GM19193 (cell line): ENCODE results near the gene CALHM5.
A peak's percentile ranks its signal among the peaks of the same experiment; 100 is the strongest.

ENCODE experiments used
- POLR2A ChIP-seq: IDR thresholded peaks from 4 replicates; pipeline ENCODE4 v1.6.1; 2011; ENCODE audit not compliant: insufficient read depth, insufficient read length; ENCODE audit errors: extremely low read depth

CALHM5 gene, protein sequence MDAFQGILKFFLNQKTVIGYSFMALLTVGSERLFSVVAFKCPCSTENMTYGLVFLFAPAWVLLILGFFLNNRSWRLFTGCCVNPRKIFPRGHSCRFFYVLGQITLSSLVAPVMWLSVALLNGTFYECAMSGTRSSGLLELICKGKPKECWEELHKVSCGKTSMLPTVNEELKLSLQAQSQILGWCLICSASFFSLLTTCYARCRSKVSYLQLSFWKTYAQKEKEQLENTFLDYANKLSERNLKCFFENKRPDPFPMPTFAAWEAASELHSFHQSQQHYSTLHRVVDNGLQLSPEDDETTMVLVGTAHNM

DNA sequence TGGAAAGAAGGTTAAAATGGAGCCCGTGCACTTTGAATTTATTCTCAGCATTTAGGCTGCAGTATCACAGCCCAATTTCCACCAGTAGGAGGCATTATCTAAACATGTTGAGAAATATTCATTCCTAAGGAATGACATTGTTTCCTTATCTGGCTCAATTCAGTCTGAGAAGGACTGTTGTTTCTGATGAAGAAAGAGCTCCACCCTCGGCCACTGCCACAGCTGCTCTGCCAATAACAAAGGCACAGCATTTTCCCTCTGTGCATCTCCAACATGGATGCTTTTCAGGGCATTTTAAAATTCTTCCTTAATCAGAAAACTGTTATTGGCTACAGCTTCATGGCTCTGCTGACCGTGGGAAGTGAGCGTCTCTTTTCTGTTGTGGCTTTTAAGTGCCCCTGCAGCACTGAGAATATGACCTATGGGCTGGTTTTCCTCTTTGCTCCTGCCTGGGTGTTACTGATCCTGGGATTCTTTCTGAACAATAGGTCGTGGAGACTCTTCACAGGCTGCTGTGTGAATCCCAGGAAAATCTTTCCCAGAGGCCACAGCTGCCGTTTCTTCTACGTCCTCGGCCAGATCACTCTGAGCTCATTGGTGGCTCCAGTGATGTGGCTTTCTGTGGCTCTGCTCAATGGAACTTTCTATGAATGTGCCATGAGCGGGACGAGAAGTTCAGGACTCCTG, at the start of gene CALHM5:
TSS of gene CALHM5 (plus strand) at position 216 of the 687 bp plus-strand sequence. CDS start at position 274, 58 bp downstream.
- no peak for TF ChIP-seq POLR2A

DNA sequence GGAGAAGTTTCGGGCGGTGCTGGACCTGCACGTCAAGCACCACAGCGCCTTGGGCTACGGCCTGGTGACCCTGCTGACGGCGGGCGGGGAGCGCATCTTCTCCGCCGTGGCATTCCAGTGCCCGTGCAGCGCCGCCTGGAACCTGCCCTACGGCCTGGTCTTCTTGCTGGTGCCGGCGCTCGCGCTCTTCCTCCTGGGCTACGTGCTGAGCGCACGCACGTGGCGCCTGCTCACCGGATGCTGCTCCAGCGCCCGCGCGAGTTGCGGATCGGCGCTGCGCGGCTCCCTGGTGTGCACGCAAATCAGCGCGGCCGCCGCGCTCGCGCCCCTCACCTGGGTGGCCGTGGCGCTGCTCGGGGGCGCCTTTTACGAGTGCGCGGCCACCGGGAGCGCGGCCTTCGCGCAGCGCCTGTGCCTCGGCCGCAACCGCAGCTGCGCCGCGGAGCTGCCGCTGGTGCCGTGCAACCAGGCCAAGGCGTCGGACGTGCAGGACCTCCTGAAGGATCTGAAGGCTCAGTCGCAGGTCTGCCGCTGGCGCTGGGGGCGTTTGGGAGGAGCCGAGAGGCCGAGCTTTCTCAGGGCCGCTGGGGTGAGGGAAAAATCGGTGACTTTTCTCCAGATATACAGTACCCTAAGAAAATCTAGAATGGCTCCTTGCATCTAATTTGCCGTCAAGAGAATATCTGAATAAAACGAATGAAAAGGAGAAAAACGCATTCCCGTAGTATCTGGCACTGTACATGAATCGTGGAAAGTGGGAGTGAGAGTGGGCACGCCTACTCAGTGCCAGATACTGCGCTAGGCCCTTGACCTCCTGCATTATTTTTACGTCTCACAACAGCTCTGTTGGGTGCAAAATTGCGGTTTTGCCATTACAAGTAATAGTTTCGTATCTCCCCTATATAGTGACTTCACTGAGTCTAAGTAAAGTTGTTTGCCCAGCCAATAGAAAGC, 49.2 kb upstream of the CALHM5 start:
- peak; percentile 54 for TF ChIP-seq POLR2A

DNA sequence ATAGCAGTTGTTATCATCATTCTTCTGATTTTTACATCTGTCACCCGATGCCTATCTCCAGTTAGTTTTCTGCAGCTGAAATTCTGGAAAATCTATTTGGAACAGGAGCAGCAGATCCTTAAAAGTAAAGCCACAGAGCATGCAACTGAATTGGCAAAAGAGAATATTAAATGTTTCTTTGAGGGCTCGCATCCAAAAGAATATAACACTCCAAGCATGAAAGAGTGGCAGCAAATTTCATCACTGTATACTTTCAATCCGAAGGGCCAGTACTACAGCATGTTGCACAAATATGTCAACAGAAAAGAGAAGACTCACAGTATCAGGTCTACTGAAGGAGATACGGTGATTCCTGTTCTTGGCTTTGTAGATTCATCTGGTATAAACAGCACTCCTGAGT, 48.1 kb upstream of the CALHM5 start:
- TF ChIP-seq POLR2A = no peak

DNA sequence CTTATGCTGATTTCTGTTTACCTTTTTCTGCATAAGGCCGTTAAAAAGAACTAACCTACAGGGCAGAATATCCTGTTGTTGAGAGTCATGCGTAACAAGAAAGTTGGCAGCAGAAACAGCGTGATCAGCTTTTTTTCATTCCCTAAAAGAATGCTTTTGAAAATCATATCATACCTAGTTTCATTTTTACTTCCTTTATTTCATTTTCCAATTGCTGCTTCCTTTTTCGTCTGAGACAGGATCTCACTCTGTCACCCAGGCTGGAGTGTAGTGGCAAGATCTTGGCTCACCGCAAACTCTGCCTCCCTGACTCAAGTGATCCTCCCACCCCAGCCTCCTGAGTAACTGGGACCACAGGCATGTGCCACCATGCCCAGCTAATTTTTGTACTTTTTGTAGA, 46.2 kb upstream of the CALHM5 start:
- TF ChIP-seq POLR2A = no peak

DNA sequence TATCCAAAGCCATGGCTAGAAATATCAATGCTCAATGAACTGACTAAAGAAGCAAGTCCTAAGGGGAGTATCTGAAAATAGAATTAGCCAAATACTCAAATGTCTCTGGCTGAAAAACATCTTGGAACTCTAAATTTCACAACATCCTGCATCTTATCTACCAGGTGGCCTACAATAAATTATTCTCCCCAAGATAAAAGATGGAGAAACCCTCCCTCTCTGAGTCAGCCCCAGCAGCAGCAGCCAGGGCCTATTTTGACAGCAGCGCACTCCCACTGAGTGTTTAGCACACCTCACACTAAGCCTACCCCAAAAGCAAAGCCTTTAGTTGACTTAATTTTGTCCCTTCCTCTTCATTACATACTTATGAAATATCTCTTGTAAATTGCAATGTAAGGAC, 44.3 kb upstream of the CALHM5 start:
- TF ChIP-seq POLR2A = no peak

DNA sequence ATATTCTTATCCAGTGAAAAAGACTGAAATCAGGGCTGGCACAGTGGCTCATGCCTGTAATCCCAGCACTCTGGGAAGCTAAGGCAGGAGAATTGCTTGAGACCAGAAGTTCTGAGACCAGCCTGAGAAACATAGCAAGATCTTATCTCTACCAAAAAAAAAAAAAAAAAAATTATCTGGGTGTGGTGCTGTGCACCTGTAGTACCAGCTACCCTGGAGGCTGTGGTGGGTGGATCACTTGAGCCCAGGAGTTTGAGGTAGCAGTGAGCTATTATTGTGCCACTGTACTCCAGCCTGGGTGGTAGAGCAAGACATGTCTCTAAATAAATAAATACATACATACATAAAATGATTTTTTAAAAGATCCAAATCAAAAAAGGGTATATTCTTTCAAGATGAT, 43.9 kb upstream of the CALHM5 start:
- no peak for TF ChIP-seq POLR2A

DNA sequence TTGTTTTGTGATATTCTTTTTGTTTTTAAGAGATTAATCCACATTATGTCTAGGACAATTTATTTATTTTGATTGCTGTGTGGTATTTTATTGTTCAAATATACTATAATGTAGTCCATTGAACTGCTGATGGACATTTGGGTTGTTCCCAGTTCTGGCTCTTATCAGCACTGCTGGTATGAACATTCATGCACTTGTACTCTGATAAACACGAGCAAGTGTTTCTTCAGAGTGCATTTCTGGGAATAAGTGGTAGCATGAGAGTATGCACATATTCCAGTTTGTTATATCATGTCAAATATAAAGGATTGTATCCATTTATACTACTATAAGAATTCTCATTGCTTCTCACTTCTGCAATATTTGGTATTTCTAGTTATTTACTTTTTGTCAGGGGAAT, 43.1 kb upstream of the CALHM5 start:
- no peak for TF ChIP-seq POLR2A

DNA sequence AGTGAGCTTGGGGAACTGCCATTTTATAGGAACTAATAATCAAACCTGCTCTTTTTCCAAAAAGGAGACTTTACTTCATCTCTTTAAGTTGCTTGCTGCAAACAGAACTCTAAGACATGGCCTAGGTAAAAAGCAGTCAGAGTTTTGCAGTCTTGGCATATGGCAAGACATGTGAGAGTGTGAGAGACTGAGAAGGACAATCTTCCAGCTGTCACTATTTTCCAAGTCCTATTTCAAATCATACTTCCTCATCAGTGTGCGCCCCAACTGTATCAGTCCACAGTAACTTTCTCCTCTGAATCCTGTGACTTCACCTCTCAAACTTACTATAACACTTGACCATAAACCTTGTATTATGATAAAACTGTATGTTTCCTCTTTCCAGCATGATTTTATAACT, 39.9 kb upstream of the CALHM5 start:
- no peak for TF ChIP-seq POLR2A

DNA sequence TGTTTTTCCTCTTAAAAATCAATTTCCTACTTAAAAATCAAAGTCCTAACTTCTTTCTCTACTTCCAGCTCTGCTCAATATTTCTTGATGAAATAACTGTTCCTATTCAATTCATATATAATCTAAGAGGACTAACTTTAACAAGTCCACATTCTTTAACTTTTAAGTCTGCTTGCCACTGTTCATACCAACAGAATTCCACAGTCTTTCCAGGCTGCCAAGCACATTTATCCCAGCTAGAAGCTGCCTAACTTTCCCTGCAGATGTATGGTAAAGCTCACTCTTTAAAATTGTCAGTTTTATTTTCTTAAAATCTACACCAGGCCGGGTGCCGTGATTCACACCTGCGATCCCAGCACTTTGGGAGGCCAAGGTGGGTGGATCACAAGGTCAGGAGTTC, 38.7 kb upstream of the CALHM5 start:
- no peak for TF ChIP-seq POLR2A

DNA sequence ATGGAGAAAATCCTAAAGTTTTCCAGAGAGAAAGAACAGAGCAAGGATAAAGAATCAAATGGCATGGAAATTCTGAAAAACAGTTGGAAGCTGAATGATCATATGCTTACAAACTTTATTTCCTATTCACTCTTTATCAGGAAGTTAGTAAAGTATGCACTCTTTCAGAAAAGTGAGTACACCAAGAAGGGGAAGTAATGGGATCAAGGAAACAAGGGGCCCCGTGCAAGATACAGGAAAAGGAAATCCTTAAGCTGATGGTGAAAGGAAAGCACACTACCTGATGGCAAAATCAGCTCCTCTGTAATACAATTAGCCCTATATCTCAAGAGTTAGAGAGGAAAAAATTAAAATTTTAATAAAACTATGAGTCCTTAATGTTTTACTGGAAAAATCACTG, 36.3 kb upstream of the CALHM5 start:
- no peak for TF ChIP-seq POLR2A

DNA sequence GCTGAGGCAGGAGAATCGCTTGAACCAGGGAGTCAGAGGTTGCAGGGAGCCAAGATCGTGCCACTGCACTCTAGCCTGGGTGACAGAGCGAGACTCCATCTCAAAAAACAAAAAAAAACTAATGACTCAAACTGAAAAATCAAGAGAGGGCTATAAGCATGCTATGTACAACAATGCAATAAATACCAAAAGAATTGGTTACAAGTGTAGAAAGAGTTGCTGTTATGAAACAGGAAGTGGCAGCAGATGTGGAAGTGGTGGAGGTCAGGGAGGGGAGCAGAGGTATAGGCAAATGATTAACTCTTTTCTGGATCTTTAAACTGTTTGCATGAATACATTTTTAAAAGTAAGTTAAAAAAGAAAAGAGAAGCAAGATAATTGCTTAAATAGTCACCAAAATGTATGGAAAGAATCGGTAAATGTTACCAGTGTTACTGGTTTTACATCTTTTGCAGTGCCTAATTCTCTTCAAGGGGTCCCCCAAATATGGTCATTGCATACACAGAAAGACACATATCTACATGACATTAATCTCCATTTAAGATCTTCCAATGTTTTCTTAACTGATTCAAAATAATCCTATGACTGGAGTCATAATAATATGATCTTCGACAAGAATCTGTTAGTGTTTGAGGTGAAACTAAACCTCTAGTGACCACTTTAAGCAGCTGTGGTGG, 35.3 kb upstream of the CALHM5 start:
- no peak for TF ChIP-seq POLR2A

DNA sequence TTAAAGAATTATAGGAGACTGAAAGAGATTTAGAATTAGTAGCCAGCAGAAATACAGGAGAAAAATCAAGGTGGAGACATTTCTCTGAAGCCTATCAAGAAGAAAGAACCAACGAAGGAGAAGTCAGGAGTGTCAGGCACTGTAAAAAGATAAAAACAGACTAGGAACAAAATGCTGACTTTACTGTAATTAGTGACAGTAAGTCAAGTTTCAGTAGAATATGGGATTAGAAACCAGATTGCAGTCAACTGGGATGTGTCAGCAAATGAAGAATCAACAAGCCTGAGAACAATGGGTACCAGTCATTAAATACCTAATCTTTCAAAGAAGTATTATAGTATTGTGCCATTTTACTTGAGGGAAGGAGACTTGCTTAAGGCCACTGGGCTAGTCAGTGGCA, 28.7 kb upstream of the CALHM5 start:
- no peak for TF ChIP-seq POLR2A

DNA sequence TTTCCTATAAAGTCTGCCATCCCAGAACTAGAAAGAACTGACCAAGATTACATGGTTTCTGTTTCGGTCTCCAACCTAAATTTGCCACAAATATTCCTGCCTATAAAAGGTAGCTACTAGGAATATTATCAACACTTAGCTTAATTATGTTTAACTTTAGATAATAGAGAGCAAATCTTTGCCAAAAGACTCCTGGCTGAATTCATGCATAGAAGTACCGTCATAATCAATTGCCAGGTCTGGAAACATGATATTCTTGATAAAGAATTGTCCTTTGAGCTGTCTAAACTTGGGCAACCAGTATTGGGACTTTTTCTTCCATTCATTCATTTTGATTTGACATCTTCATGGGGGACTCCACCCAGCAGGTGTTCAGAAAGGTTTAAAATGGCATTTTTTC, 27.8 kb upstream of the CALHM5 start:
- TF ChIP-seq POLR2A = no peak

DNA sequence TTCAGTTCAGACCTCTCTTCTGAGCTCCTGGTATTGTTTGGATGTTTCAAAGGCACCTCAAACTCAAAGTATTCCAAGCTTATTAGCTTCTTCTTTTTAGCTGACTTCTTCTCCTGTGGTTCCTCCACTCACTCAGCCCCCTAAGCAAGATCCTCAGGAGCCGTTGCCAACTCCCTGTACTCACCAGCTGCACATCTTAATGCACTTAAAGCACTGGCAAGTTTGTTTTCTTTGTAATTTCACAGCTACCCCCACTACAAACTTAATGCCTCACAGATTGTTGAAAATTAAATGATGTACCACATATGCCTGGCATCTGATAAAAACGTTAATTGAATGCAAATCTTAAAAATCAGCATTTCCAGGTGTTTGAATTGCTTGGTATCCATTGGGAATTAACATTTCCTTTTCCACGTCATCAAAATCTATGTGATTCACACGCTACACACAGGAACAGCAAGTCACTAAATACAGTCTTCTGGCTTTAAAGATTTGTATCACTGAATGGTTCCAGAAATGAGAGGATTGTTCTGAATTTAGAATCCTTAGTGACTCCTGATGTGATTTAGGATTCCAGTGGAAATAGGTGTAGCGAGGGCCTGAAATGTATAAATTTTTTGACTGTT, 25.8 kb upstream of the CALHM5 start:
- no peak for TF ChIP-seq POLR2A

DNA sequence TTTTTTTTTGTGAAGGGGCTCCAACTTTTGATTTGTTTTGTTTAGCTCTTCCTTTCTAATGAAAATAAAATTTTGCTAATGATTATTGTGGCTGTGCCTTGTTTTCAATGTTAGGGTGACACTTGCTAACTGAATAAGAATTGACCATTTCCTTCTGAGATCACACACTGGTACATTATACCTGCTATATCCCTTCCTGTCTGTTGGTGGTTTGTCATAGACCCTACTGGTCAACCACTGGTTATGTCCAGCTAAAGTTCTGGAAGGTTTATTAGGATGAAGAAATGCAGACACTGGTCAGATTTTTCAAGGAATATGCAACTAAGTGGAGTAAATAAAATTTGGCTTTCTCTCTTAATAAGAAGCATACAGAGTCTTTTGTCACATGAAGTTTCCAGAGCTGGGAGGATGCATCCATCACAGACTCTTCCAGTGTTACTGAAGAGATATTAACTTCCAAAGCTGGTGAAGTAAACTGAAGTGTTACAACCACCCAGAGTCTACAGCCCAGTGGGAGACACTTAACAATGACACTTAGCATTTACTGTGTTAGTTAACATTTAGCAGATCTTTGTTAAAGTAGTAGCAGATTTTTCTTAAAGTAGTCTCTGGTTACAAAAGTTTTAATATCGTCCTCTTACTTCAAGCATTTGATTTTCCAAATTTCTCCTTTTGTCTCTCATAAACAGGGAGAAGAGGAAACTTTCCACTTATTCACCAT, 19.7 kb upstream of the CALHM5 start:
- TF ChIP-seq POLR2A = no peak
